ENCODE measurements around the gene WDR86. TPM values are rescaled to one million over a fixed set of nuclear protein-coding genes. Genes with fewer than 3 reads are reported as not detected.
A peak's percentile ranks its signal among the peaks of the same experiment; 100 is the strongest.

Gene WDR86
- total RNA-seq, 1 donor from 2014 or later: 82.9 TPM

- TF ChIP-seq, protein P1, sequence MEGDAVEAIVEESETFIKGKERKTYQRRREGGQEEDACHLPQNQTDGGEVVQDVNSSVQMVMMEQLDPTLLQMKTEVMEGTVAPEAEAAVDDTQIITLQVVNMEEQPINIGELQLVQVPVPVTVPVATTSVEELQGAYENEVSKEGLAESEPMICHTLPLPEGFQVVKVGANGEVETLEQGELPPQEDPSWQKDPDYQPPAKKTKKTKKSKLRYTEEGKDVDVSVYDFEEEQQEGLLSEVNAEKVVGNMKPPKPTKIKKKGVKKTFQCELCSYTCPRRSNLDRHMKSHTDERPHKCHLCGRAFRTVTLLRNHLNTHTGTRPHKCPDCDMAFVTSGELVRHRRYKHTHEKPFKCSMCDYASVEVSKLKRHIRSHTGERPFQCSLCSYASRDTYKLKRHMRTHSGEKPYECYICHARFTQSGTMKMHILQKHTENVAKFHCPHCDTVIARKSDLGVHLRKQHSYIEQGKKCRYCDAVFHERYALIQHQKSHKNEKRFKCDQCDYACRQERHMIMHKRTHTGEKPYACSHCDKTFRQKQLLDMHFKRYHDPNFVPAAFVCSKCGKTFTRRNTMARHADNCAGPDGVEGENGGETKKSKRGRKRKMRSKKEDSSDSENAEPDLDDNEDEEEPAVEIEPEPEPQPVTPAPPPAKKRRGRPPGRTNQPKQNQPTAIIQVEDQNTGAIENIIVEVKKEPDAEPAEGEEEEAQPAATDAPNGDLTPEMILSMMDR (IDR thresholded peaks at IDR 0.05; ENCODE audit: unreplicated experiment): no peak
- DNase-seq (ENCODE audit: low spot score, unreplicated experiment): no peak
- peaks cover 4% of the 10 kb centered on the region for H3K9me3 Mint-ChIP-seq (ENCODE audit: low read depth)
- H3K27me3 Mint-ChIP-seq: no peaks in the 10 kb centered on the region
- H3K27ac Mint-ChIP-seq: peak overlapping the region; percentile 73
- no peak overlapping the region for H3K4me3 Mint-ChIP-seq (ENCODE audit: low read depth)
- no peaks in the 10 kb centered on the region for H3K4me1 Mint-ChIP-seq (ENCODE audit: low read depth)
- peaks cover 13% of the 10 kb centered on the region for H3K36me3 Mint-ChIP-seq (ENCODE audit: insufficient read depth)
Observed at GRCh38 chr7:151393031-151393977, 16.5 kb downstream of the WDR86 start.

GRCh38 chr7:151392426-151392825 lies 17.4 kb downstream of the WDR86 start:
- Mint-ChIP-seq H3K9me3 (ENCODE audit: low read depth) (no peaks in the 10 kb centered on the region), H3K27ac (no peak overlapping the region), H3K4me1 (ENCODE audit: low read depth) (no peaks in the 10 kb centered on the region), H3K4me3 (ENCODE audit: low read depth) (no peak overlapping the region), H3K36me3 (ENCODE audit: insufficient read depth) (peaks cover 8% of the 10 kb centered on the region), H3K27me3 (no peaks in the 10 kb centered on the region)
- TF ChIP-seq, protein P1 (IDR thresholded peaks at IDR 0.05; ENCODE audit: unreplicated experiment): no peak
- no peak for DNase-seq (ENCODE audit: low spot score, unreplicated experiment)

GRCh38 chr7:151392002-151392401 lies 17.8 kb downstream of the WDR86 start:
- Mint-ChIP-seq H3K4me1 (ENCODE audit: low read depth) (no peaks in the 10 kb centered on the region), H3K9me3 (ENCODE audit: low read depth) (no peaks in the 10 kb centered on the region)

DNA sequence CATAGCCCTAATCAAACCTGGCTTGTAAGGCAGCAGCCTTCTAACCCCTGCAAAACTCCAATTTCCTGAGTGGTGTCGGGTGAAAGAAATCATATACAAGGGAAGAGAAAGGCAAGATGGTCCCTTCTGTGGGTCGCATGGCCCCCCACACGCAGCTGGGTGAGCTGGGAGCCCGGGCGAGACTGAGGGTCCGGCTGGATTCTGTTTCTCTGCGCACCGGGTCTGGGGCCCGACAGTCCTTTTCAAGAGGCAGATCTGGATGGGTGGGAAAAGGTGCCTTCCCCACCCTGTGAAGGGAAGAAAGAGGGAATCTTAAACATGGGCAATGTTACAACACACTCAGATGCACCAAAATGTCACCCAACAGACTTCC lies 18.5 kb downstream of the WDR86 start:
- H3K36me3 Mint-ChIP-seq (ENCODE audit: insufficient read depth): peaks cover 6% of the 10 kb centered on the region
- no peaks in the 10 kb centered on the region for H3K9me3 Mint-ChIP-seq (ENCODE audit: low read depth)
- no peaks in the 10 kb centered on the region for H3K27me3 Mint-ChIP-seq
- H3K27ac Mint-ChIP-seq: no peak overlapping the region
- DNase-seq (ENCODE audit: low spot score, unreplicated experiment): no peak
- TF ChIP-seq, protein P1 (IDR thresholded peaks at IDR 0.05; ENCODE audit: unreplicated experiment): no peak
- H3K4me1 Mint-ChIP-seq (ENCODE audit: low read depth): no peaks in the 10 kb centered on the region
- no peak overlapping the region for H3K4me3 Mint-ChIP-seq (ENCODE audit: low read depth)

More at GRCh38 chr7:151392002-151392401, 17.8 kb downstream of the WDR86 start:
- DNase-seq (ENCODE audit: low spot score, unreplicated experiment): no peak
- Mint-ChIP-seq H3K27me3 (no peaks in the 10 kb centered on the region), H3K4me3 (ENCODE audit: low read depth) (no peak overlapping the region), H3K36me3 (ENCODE audit: insufficient read depth) (peaks cover 6% of the 10 kb centered on the region), H3K27ac (no peak overlapping the region)
- TF ChIP-seq, protein P1 (IDR thresholded peaks at IDR 0.05; ENCODE audit: unreplicated experiment): no peak

DNA sequence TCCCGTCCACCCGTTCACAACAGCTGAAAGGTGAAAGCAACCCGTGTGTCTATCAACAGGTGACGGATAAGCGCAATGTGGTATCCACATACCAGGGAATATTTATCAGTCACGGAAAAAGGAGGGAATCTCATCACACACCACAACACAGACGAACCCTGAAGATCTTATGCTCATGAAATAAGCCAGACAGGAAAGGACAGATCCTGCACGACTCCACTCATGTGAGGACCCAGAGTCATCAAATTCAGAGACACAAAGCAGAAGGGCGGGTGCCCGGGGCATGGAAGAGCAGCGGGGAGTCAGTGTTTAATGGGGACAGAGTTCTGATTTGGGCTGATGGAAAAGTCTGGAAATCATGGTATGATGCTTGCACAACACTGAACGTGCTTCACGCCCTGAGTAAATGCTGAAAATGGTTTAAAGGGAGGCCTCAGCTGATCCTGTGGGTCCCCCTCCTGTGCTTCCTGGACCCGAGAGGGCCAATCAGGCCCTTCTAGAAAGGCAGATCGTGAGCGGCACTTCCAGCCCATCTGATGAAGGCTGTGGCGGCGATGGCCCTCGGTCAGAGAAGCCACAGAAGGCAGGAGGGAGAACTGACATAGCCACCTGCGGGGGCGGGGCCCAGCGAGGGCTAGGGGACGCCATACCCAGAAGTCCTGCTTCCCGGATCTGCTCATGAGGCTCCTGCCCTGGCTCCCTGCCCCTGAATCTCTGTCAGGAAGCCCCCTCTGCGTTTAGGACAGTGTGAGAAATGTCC lies 19.1 kb downstream of the WDR86 start:
- TF ChIP-seq, protein P1 (IDR thresholded peaks at IDR 0.05; ENCODE audit: unreplicated experiment): no peak
- Mint-ChIP-seq H3K9me3 (ENCODE audit: low read depth) (no peaks in the 10 kb centered on the region), H3K4me1 (ENCODE audit: low read depth) (no peaks in the 10 kb centered on the region), H3K4me3 (ENCODE audit: low read depth) (no peak overlapping the region), H3K36me3 (ENCODE audit: insufficient read depth) (peaks cover 6% of the 10 kb centered on the region), H3K27ac (no peak overlapping the region), H3K27me3 (no peaks in the 10 kb centered on the region)
- no peak for DNase-seq (ENCODE audit: low spot score, unreplicated experiment)
